Neural progenitor cell (in vitro differentiated cells): ENCODE data around the gene XRCC3. TPM values are rescaled to one million over a fixed set of nuclear protein-coding genes. Genes with fewer than 3 reads are reported as not detected.
A peak's percentile ranks its signal among the peaks of the same experiment; 100 is the strongest.

ENCODE experiments used
- DNase-seq: peaks from one replicate; pipeline ENCODE4 v3.0.0-alpha.2; 2016; ENCODE audit warnings: low spot score
- H2AFZ ChIP-seq: fragments of 200-600 bp; sonication (generic); replicated peaks from 2 replicates; pipeline ENCODE4 v1.6.1; 2016; ENCODE audit warnings: antibody characterized with exemption
- H3F3A ChIP-seq: fragments of 200-600 bp; sonication (generic); 2 replicates; pipeline ENCODE4 v1.6.1; 2016; ENCODE audit warnings: antibody characterized with exemption, low read depth
- H3K27ac ChIP-seq: fragments of 200-600 bp; sonication (generic); 2 replicates; pipeline ENCODE4 v1.5.1; 2016; ENCODE audit warnings: mild to moderate bottlenecking
- H3K27me3 ChIP-seq: fragments of 200-600 bp; sonication (generic); 2 replicates; pipeline ENCODE4 v1.6.1; 2016; ENCODE audit warnings: mild to moderate bottlenecking, moderate library complexity
- H3K36me3 ChIP-seq: fragments of 200-600 bp; sonication (generic); 2 replicates; pipeline ENCODE4 v1.5.1; 2016
- H3K4me1 ChIP-seq: fragments of 200-600 bp; sonication (generic); 2 replicates; pipeline ENCODE4 v1.6.1; 2016; ENCODE audit warnings: mixed run types
- H3K4me2 ChIP-seq: fragments of 200-600 bp; sonication (generic); 2 replicates; pipeline ENCODE4 v1.6.1; 2016
- H3K4me3 ChIP-seq: fragments of 200-600 bp; sonication (generic); 2 replicates; pipeline ENCODE4 v1.5.1; 2016
- H3K79me2 ChIP-seq: fragments of 200-600 bp; sonication (generic); 2 replicates; pipeline ENCODE4 v1.6.1; 2016; ENCODE audit warnings: low read depth
- H3K9ac ChIP-seq: fragments of 200-600 bp; sonication (generic); 2 replicates; pipeline ENCODE4 v1.6.1; 2016
- H3K9me3 ChIP-seq: fragments of 200-600 bp; sonication (generic); 2 replicates; pipeline ENCODE4 v1.5.1; 2016; ENCODE audit warnings: low read depth
- H4K20me1 ChIP-seq: fragments of 200-600 bp; sonication (generic); 2 replicates; pipeline ENCODE4 v1.6.1; 2016; ENCODE audit warnings: low read depth
- H3K27ac Mint-ChIP-seq: 3 replicates; pipeline ENCODE4 v1.8.0; 2021; ENCODE audit warnings: mixed read lengths
- H3K27me3 Mint-ChIP-seq: 2 replicates; pipeline ENCODE4 v1.8.0; 2022; ENCODE audit warnings: low read depth, mild to moderate bottlenecking, inconsistent platforms, moderate library complexity, mixed read lengths; ENCODE audit not compliant: insufficient read depth
- H3K36me3 Mint-ChIP-seq: 3 replicates; pipeline ENCODE4 v1.8.0; 2021; ENCODE audit warnings: mixed read lengths
- H3K4me1 Mint-ChIP-seq: 3 replicates; pipeline ENCODE4 v1.8.0; 2021; ENCODE audit warnings: mixed read lengths
- H3K4me3 Mint-ChIP-seq: 3 replicates; pipeline ENCODE4 v1.8.0; 2021; ENCODE audit warnings: mild to moderate bottlenecking, moderate library complexity, mixed read lengths
- H3K9me3 Mint-ChIP-seq: 3 replicates; pipeline ENCODE4 v1.8.0; 2020; ENCODE audit warnings: mixed read lengths
- CTCF ChIP-seq: fragments of 200-600 bp; sonication (generic); IDR thresholded peaks from 2 replicates; pipeline ENCODE4 v1.5.1; 2017; ENCODE audit warnings: antibody characterized with exemption, mild to moderate bottlenecking
- EZH2 ChIP-seq: fragments of 200-600 bp; sonication (generic); IDR thresholded peaks from 2 replicates; pipeline ENCODE4 v1.6.1; 2017; ENCODE audit warnings: antibody characterized with exemption, mild to moderate bottlenecking, moderate library complexity
- EZH2phosphoT487 ChIP-seq: fragments of 200-600 bp; sonication (generic); IDR thresholded peaks from 2 replicates; pipeline ENCODE4 v1.6.1; 2017; ENCODE audit warnings: antibody characterized with exemption
- total RNA-seq: library from RNA; depleted of rRNA; stranded (reverse); fragments of >200 nt; gene quantifications from 2 replicates; pipeline ENCODE4 v1.2.3, GENCODE V29; 2015; ENCODE audit warnings: low replicate concordance

Gene XRCC3
- total RNA-seq, 1 donor from 2014 or later: 59.7 TPM

- H3K36me3 Mint-ChIP-seq: peaks cover 8% of the 10 kb centered on the region
- peaks cover 13% of the 10 kb centered on the region for H3K4me1 ChIP-seq
- H3K4me3 Mint-ChIP-seq: no peak overlapping the region
- no peaks in the 10 kb centered on the region for H3K36me3 ChIP-seq
- H3K27ac ChIP-seq: no peak overlapping the region
- H3K9me3 Mint-ChIP-seq: no peaks in the 10 kb centered on the region
- H3K9me3 ChIP-seq: no peaks in the 10 kb centered on the region
- no peak for TF ChIP-seq CTCF
- TF ChIP-seq EZH2phosphoT487: no peak
- TF ChIP-seq EZH2: no peak
- DNase-seq: no peak
- peaks cover 83% of the 10 kb centered on the region for H3K79me2 ChIP-seq
- peaks cover 74% of the 10 kb centered on the region for H4K20me1 ChIP-seq
- H3K27me3 ChIP-seq: no peaks in the 10 kb centered on the region
- H3F3A ChIP-seq: no peaks in the 10 kb centered on the region
- H3K4me1 Mint-ChIP-seq: peaks cover 39% of the 10 kb centered on the region
- no peak overlapping the region for H3K9ac ChIP-seq
- H3K4me2 ChIP-seq: no peak overlapping the region
- H2AFZ ChIP-seq: no peak overlapping the region
- peaks cover 10% of the 10 kb centered on the region for H3K27me3 Mint-ChIP-seq
- H3K27ac Mint-ChIP-seq: no peak overlapping the region
- H3K4me3 ChIP-seq: no peak overlapping the region
Observed at GRCh38 chr14:103719751-103720150, 4.5 kb upstream of the XRCC3 start.

- Histone ChIP-seq H3K9me3 (no peaks in the 10 kb centered on the region), H3K9ac (no peak overlapping the region), H4K20me1 (peaks cover 74% of the 10 kb centered on the region), H3K79me2 (peaks cover 89% of the 10 kb centered on the region), H3K4me2 (no peak overlapping the region), H3K4me1 (peaks cover 21% of the 10 kb centered on the region), H3F3A (peaks cover 9% of the 10 kb centered on the region), H3K27me3 (no peaks in the 10 kb centered on the region), H2AFZ (no peak overlapping the region), H3K36me3 (no peaks in the 10 kb centered on the region), H3K4me3 (no peak overlapping the region), H3K27ac (no peak overlapping the region)
- Mint-ChIP-seq H3K4me3 (no peak overlapping the region), H3K27ac (no peak overlapping the region), H3K9me3 (no peaks in the 10 kb centered on the region), H3K4me1 (peaks cover 49% of the 10 kb centered on the region), H3K27me3 (peaks cover 9% of the 10 kb centered on the region), H3K36me3 (peaks cover 8% of the 10 kb centered on the region)
- TF ChIP-seq EZH2phosphoT487 (no peak), EZH2 (no peak), CTCF (no peak)
- DNase-seq: no peak
Observed at GRCh38 chr14:103718572-103718971, 3.3 kb upstream of the XRCC3 start.

DNA sequence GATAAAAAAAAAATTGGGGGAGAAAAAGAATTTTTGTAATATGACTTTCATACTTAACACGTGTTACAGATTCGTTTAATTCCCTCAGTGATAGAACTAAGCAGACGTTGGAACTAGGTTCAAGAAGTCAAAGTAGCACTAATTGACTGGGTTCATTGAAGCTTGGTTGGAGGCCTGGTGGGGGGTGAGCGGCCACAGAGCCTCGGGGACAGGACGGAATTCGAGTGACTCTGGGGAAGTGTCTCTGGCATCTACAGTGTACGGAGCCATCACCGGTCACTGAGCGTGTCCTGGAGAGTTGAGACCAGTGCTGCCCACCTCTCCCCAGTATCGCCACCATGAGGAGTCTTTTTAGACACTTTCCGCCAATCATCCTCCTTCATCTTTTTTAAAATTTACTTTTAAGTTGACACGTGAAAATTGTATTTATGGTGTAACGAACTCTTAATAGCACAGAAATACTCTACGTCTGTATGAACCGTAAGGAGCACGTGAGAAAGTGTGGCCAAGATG lies 1.7 kb upstream of the XRCC3 start:
- Mint-ChIP-seq H3K9me3 (no peaks in the 10 kb centered on the region), H3K27me3 (peaks cover 7% of the 10 kb centered on the region), H3K27ac (no peak overlapping the region), H3K36me3 (peaks cover 13% of the 10 kb centered on the region), H3K4me1 (peaks cover 52% of the 10 kb centered on the region), H3K4me3 (peak overlapping the region; percentile 90)
- peaks cover 21% of the 10 kb centered on the region for H3K4me1 ChIP-seq
- no peaks in the 10 kb centered on the region for H3K27me3 ChIP-seq
- peak overlapping the region; percentile 99 for H3K4me2 ChIP-seq
- peaks cover 15% of the 10 kb centered on the region for H3F3A ChIP-seq
- peak overlapping the region; percentile 98 for H3K4me3 ChIP-seq
- no peaks in the 10 kb centered on the region for H3K9me3 ChIP-seq
- peaks cover 81% of the 10 kb centered on the region for H4K20me1 ChIP-seq
- TF ChIP-seq CTCF: no peak
- TF ChIP-seq EZH2: no peak
- TF ChIP-seq EZH2phosphoT487: no peak
- no peak overlapping the region for H3K27ac ChIP-seq
- H2AFZ ChIP-seq: no peak overlapping the region
- peaks cover 87% of the 10 kb centered on the region for H3K79me2 ChIP-seq
- H3K36me3 ChIP-seq: no peaks in the 10 kb centered on the region
- no peak overlapping the region for H3K9ac ChIP-seq
- DNase-seq: peak; percentile 55
